Mononuclear cell (primary cell): ENCODE measurements around the gene NTNG1. TPM values are rescaled to one million over a fixed set of nuclear protein-coding genes. Genes with fewer than 3 reads are reported as not detected.

Experiments
- H3K27me3 ChIP-seq: 2 replicates; pipeline ENCODE4 v1.6.0; 2011; ENCODE audit warnings: low read length, control low read depth; ENCODE audit not compliant: insufficient read depth
- H3K4me1 ChIP-seq: 2 replicates; pipeline ENCODE4 v1.5.1; 2011; ENCODE audit warnings: mild to moderate bottlenecking, low read length, control low read depth; ENCODE audit not compliant: insufficient read depth
- H3K4me3 ChIP-seq: 2 replicates; pipeline ENCODE4 v1.5.1; 2011; ENCODE audit warnings: mild to moderate bottlenecking, low read length, moderate library complexity
- H3K9me3 ChIP-seq: 2 replicates; pipeline ENCODE4 v1.5.1; 2011; ENCODE audit warnings: low read depth, mild to moderate bottlenecking, control low read depth, low read length
- total RNA-seq: library from RNA; depleted of rRNA; stranded (reverse); fragments of >200 nt; gene quantifications from one replicate; pipeline ENCODE4 v1.2.3, GENCODE V29; 2012

NTNG1 gene
- total RNA-seq, 1 donor: 1.6 TPM

- H3K4me3 ChIP-seq: no peak overlapping the region
- H3K27me3 ChIP-seq: no peaks in the 10 kb centered on the region
- H3K9me3 ChIP-seq: no peaks in the 10 kb centered on the region
- H3K4me1 ChIP-seq: no peaks in the 10 kb centered on the region
These were observed 248.9 kb downstream of the NTNG1 start for GRCh38 chr1:107389410-107390396.

GRCh38 chr1:107394301-107394700 is 253.5 kb downstream of the NTNG1 start:
- Histone ChIP-seq H3K9me3 (no peaks in the 10 kb centered on the region), H3K4me3 (no peak overlapping the region), H3K27me3 (no peaks in the 10 kb centered on the region)

GRCh38 chr1:107401704-107402103 is 260.9 kb downstream of the NTNG1 start:
- no peak overlapping the region for H3K4me3 ChIP-seq
- H3K4me1 ChIP-seq: peaks cover 4% of the 10 kb centered on the region
- no peaks in the 10 kb centered on the region for H3K9me3 ChIP-seq

More at GRCh38 chr1:107394301-107394700, 253.5 kb downstream of the NTNG1 start:
- no peaks in the 10 kb centered on the region for H3K4me1 ChIP-seq

GRCh38 chr1:107404756-107405155 is 263.9 kb downstream of the NTNG1 start:
- Histone ChIP-seq H3K4me1 (peaks cover 4% of the 10 kb centered on the region), H3K4me3 (no peak overlapping the region), H3K9me3 (no peaks in the 10 kb centered on the region), H3K27me3 (no peaks in the 10 kb centered on the region)

More at GRCh38 chr1:107401704-107402103, 260.9 kb downstream of the NTNG1 start:
- no peaks in the 10 kb centered on the region for H3K27me3 ChIP-seq

- Histone ChIP-seq H3K9me3 (no peaks in the 10 kb centered on the region), H3K4me1 (peaks cover 4% of the 10 kb centered on the region), H3K27me3 (no peaks in the 10 kb centered on the region), H3K4me3 (no peak overlapping the region)
These were observed 264.4 kb downstream of the NTNG1 start for GRCh38 chr1:107405236-107405635.

GRCh38 chr1:107407011-107407410 is 266.2 kb downstream of the NTNG1 start:
- peaks cover 4% of the 10 kb centered on the region for H3K4me1 ChIP-seq

GRCh38 chr1:107413546-107413945 is 272.7 kb downstream of the NTNG1 start:
- no peaks in the 10 kb centered on the region for H3K27me3 ChIP-seq
- H3K9me3 ChIP-seq: no peaks in the 10 kb centered on the region
- H3K4me3 ChIP-seq: no peak overlapping the region
- H3K4me1 ChIP-seq: no peaks in the 10 kb centered on the region

More at GRCh38 chr1:107407011-107407410, 266.2 kb downstream of the NTNG1 start:
- H3K27me3 ChIP-seq: no peaks in the 10 kb centered on the region
- H3K4me3 ChIP-seq: no peak overlapping the region
- no peaks in the 10 kb centered on the region for H3K9me3 ChIP-seq

- no peaks in the 10 kb centered on the region for H3K9me3 ChIP-seq
- no peaks in the 10 kb centered on the region for H3K27me3 ChIP-seq
- no peaks in the 10 kb centered on the region for H3K4me1 ChIP-seq
- no peak overlapping the region for H3K4me3 ChIP-seq
These were observed 273.1 kb downstream of the NTNG1 start for GRCh38 chr1:107413951-107414350.

- Histone ChIP-seq H3K9me3 (no peaks in the 10 kb centered on the region), H3K4me3 (no peak overlapping the region), H3K27me3 (no peaks in the 10 kb centered on the region), H3K4me1 (no peaks in the 10 kb centered on the region)
These were observed 273.7 kb downstream of the NTNG1 start for GRCh38 chr1:107414550-107414949.

- H3K9me3 ChIP-seq: no peaks in the 10 kb centered on the region
- no peaks in the 10 kb centered on the region for H3K27me3 ChIP-seq
- H3K4me3 ChIP-seq: no peak overlapping the region
- no peaks in the 10 kb centered on the region for H3K4me1 ChIP-seq
These were observed 274.4 kb downstream of the NTNG1 start for GRCh38 chr1:107415241-107415640.

- H3K4me3 ChIP-seq: no peak overlapping the region
- no peaks in the 10 kb centered on the region for H3K4me1 ChIP-seq
- no peaks in the 10 kb centered on the region for H3K27me3 ChIP-seq
- no peaks in the 10 kb centered on the region for H3K9me3 ChIP-seq
These were observed 278.2 kb downstream of the NTNG1 start for GRCh38 chr1:107419003-107419402.

- Histone ChIP-seq H3K4me3 (no peak overlapping the region), H3K4me1 (no peaks in the 10 kb centered on the region), H3K27me3 (no peaks in the 10 kb centered on the region), H3K9me3 (no peaks in the 10 kb centered on the region)
These were observed 282.1 kb downstream of the NTNG1 start for GRCh38 chr1:107422901-107423300.

GRCh38 chr1:107430540-107431228 is 289.8 kb downstream of the NTNG1 start:
- no peaks in the 10 kb centered on the region for H3K9me3 ChIP-seq
- H3K27me3 ChIP-seq: no peaks in the 10 kb centered on the region
- H3K4me3 ChIP-seq: no peak overlapping the region
- no peaks in the 10 kb centered on the region for H3K4me1 ChIP-seq

GRCh38 chr1:107432108-107432507 is 291.3 kb downstream of the NTNG1 start:
- Histone ChIP-seq H3K4me3 (no peak overlapping the region), H3K27me3 (no peaks in the 10 kb centered on the region), H3K9me3 (no peaks in the 10 kb centered on the region), H3K4me1 (no peaks in the 10 kb centered on the region)

GRCh38 chr1:107433068-107433467 is 292.2 kb downstream of the NTNG1 start:
- Histone ChIP-seq H3K4me3 (no peak overlapping the region), H3K27me3 (no peaks in the 10 kb centered on the region), H3K9me3 (no peaks in the 10 kb centered on the region), H3K4me1 (no peaks in the 10 kb centered on the region)
